Measurements from ENCODE around the gene GNA15. TPM values are rescaled to one million over a fixed set of nuclear protein-coding genes. Genes with fewer than 3 reads are reported as not detected.

GNA15 gene
- total RNA-seq, 1 experiment from 2014 or later, result 6.2 TPM

- BruUV-seq (replicated peaks), result no TSS peak
- in situ Hi-C loops (cut with HindIII; ENCODE audit: low pct_unique_long_range_greater_than_20kb, low sequenced_read_pairs), result no loop called here
- Histone ChIP-seq H3K4me3 (ENCODE audit: low read depth in 2 of 2, low read length in 2 of 2) (no peak overlapping the region), H3K27ac (ENCODE audit: low read length) (no peak overlapping the region), H3K27me3 (ENCODE audit: control insufficient read depth, insufficient read depth, low read length) (no peaks in the 10 kb centered on the region), H3K36me3 (ENCODE audit: control insufficient read depth, insufficient read depth, low read length) (no peaks in the 10 kb centered on the region), H3K4me1 (ENCODE audit: control insufficient read depth, insufficient read depth, low read length) (no peaks in the 10 kb centered on the region), H3K9me3 (ENCODE audit: control insufficient read depth, insufficient read depth, low read depth, low read length) (no peaks in the 10 kb centered on the region)
- intact Hi-C loops (cut with micrococcal nuclease; ENCODE audit: unreplicated experiment), result loop anchor here (10.0 kb wide), 1 partner anchor 169 kb away; no protein-coding TSS in a partner anchor
- ChIA-PET CTCF (no interaction called here), POLR2A (no interaction called here)
- no peak for DNase-seq (ENCODE audit: low read depth, low spot score)
- TF ChIP-seq CTCF (IDR thresholded peaks at IDR 0.05) (no peak), REST (IDR thresholded peaks at IDR 0.05; ENCODE audit: insufficient read depth in 1 of 2, low read depth in 2 of 2, low read length in 1 of 2) (no peak), POLR2AphosphoS5 (IDR thresholded peaks at IDR 0.05; ENCODE audit: low read depth, low read length) (no peak)
- no peak for ATAC-seq
Measured at GRCh38 chr19:3123956-3124355, 11.9 kb upstream of the GNA15 start.

GRCh38 chr19:3124630-3125029, 11.2 kb upstream of the GNA15 start:
- no peak overlapping the region for H3K27ac ChIP-seq (ENCODE audit: low read length)
- DNase-seq (ENCODE audit: low read depth, low spot score), result no peak
- no TSS peak for BruUV-seq (replicated peaks)
- no peaks in the 10 kb centered on the region for H3K4me1 ChIP-seq (ENCODE audit: control insufficient read depth, insufficient read depth, low read length)
- TF ChIP-seq POLR2AphosphoS5 (IDR thresholded peaks at IDR 0.05; ENCODE audit: low read depth, low read length) (no peak), CTCF (IDR thresholded peaks at IDR 0.05) (no peak), REST (IDR thresholded peaks at IDR 0.05; ENCODE audit: insufficient read depth in 1 of 2, low read depth in 2 of 2, low read length in 1 of 2) (no peak)
- in situ Hi-C loops (cut with HindIII; ENCODE audit: low pct_unique_long_range_greater_than_20kb, low sequenced_read_pairs), result no loop called here
- ChIA-PET POLR2A (no interaction called here), CTCF (no interaction called here)
- H3K9me3 ChIP-seq (ENCODE audit: control insufficient read depth, insufficient read depth, low read depth, low read length), result no peaks in the 10 kb centered on the region
- intact Hi-C loops (cut with micrococcal nuclease; ENCODE audit: unreplicated experiment), result loop anchor here (10.0 kb wide), 1 partner anchor 170 kb away; no protein-coding TSS in a partner anchor
- no peak for ATAC-seq
- no peak overlapping the region for H3K4me3 ChIP-seq (ENCODE audit: low read depth in 2 of 2, low read length in 2 of 2)
- H3K36me3 ChIP-seq (ENCODE audit: control insufficient read depth, insufficient read depth, low read length), result no peaks in the 10 kb centered on the region
- no peaks in the 10 kb centered on the region for H3K27me3 ChIP-seq (ENCODE audit: control insufficient read depth, insufficient read depth, low read length)
